Body of pancreas (tissue), 4 donors: ENCODE data around the gene CDC16.

Experiments
- CTCF ChIP-seq, 7 experiments: fragments of 450-650 bp in 4 of 7; fragments of 200-600 bp in 3 of 7; sonication (generic) in 3 of 7; IDR thresholded peaks; one replicate each; pipeline ENCODE4 v1.5.1; 2016 to 2019; ENCODE audit warnings: antibody characterized with exemption in 7 of 7
- POLR2A ChIP-seq, 3 donors: fragments of 450-650 bp; IDR thresholded peaks; one replicate each; pipeline ENCODE4 v1.6.1; 2016; ENCODE audit warnings: antibody characterized with exemption in 3 of 3, mild to moderate bottlenecking in 2 of 3

GRCh38 chr13:114212158-114212495 lies 22.6 kb upstream of the CDC16 start:
- TF ChIP-seq CTCF (IDR thresholded peaks at IDR 0.05): no peak
- no peak for TF ChIP-seq POLR2A (IDR thresholded peaks at IDR 0.05)
